H1 (cell line): Measurements from ENCODE around the gene ADGRL3.
A peak's percentile ranks its signal among the peaks of the same experiment; 100 is the strongest.

Experiments used
- CEBPB ChIP-seq: IDR thresholded peaks from 2 replicates; pipeline ENCODE4 v1.6.1; 2012; ENCODE audit warnings: low read depth, low read length
- EGR1 ChIP-seq: IDR thresholded peaks from 2 replicates; pipeline ENCODE4 v1.6.1; 2011; ENCODE audit warnings: low read depth, low read length, borderline replicate concordance
- EP300 ChIP-seq, 2 experiments: IDR thresholded peaks; 1 replicate in 1 of 2; 2 replicates in 1 of 2; pipeline ENCODE4 v1.6.1; 2011 to 2012; ENCODE audit warnings: low read depth in 2 of 2, low read length in 2 of 2, mild to moderate bottlenecking in 2 of 2, borderline replicate concordance in 1 of 2, inconsistent platforms in 1 of 2, moderate library complexity in 1 of 2
- GABPA ChIP-seq: IDR thresholded peaks from 2 replicates; pipeline ENCODE4 v1.6.1; 2011; ENCODE audit warnings: mild to moderate bottlenecking, low read length, moderate library complexity, borderline replicate concordance; ENCODE audit not compliant: insufficient read depth
- HDAC2 ChIP-seq, 2 experiments: fragments of 300-600 bp in 1 of 2; sonication (generic) in 1 of 2; IDR thresholded peaks; 2 replicates each; pipeline ENCODE4 v1.6.1; 2011 to 2012; ENCODE audit warnings: low read depth in 2 of 2, low read length in 2 of 2, mild to moderate bottlenecking in 2 of 2, moderate library complexity in 2 of 2, borderline replicate concordance in 1 of 2, inconsistent platforms in 1 of 2
- JUN ChIP-seq: IDR thresholded peaks from 2 replicates; pipeline ENCODE4 v1.6.1; 2011; ENCODE audit warnings: low read depth, mild to moderate bottlenecking, improper control_type of control experiment, low read length
- JUND ChIP-seq: IDR thresholded peaks from 2 replicates; pipeline ENCODE4 v1.6.1; 2011; ENCODE audit warnings: mild to moderate bottlenecking, improper control_type of control experiment, low read length
- MAFK ChIP-seq: IDR thresholded peaks from 2 replicates; pipeline ENCODE4 v1.6.1; 2012; ENCODE audit warnings: low read depth, mild to moderate bottlenecking, improper control_type of control experiment, low read length
- POLR2A ChIP-seq, 2 experiments: IDR thresholded peaks; 1 replicate in 1 of 2; 2 replicates in 1 of 2; pipeline ENCODE4 v1.6.1; 2011; ENCODE audit warnings: low read depth in 2 of 2, low read length in 2 of 2, mild to moderate bottlenecking in 2 of 2; ENCODE audit errors: control extremely low read depth in 1 of 2
- POLR2AphosphoS5 ChIP-seq: IDR thresholded peaks from 2 replicates; pipeline ENCODE4 v1.6.1; 2011; ENCODE audit warnings: low read depth, low read length
- SIN3A ChIP-seq, 2 experiments: IDR thresholded peaks in 1 of 2; conservative IDR thresholded peaks in 1 of 2; 2 replicates each; pipeline ENCODE4 v1.6.1; 2011 to 2012; ENCODE audit warnings: low read length in 2 of 2, improper control_type of control experiment in 1 of 2, low read depth in 1 of 2, mild to moderate bottlenecking in 1 of 2
- SIRT6 ChIP-seq: IDR thresholded peaks from one replicate; pipeline ENCODE4 v1.7.1; 2012; ENCODE audit warnings: low read length, inconsistent platforms
- TF ChIP-seq, protein P1 (sequence below), 3 experiments: IDR thresholded peaks; 1 replicate in 2 of 3; 2 replicates in 1 of 3; pipeline versions ENCODE4 v1.5.1 to v1.6.1; 2011; ENCODE audit warnings: low read length in 3 of 3, mild to moderate bottlenecking in 3 of 3, inconsistent platforms in 2 of 3, low read depth in 1 of 3, moderate library complexity in 1 of 3; ENCODE audit not compliant: insufficient read depth in 1 of 3; ENCODE audit errors: control extremely low read depth in 1 of 3
- TF ChIP-seq, protein P2 (sequence below): IDR thresholded peaks from 2 replicates; pipeline ENCODE4 v1.6.1; 2012; ENCODE audit warnings: inconsistent platforms

DNA sequence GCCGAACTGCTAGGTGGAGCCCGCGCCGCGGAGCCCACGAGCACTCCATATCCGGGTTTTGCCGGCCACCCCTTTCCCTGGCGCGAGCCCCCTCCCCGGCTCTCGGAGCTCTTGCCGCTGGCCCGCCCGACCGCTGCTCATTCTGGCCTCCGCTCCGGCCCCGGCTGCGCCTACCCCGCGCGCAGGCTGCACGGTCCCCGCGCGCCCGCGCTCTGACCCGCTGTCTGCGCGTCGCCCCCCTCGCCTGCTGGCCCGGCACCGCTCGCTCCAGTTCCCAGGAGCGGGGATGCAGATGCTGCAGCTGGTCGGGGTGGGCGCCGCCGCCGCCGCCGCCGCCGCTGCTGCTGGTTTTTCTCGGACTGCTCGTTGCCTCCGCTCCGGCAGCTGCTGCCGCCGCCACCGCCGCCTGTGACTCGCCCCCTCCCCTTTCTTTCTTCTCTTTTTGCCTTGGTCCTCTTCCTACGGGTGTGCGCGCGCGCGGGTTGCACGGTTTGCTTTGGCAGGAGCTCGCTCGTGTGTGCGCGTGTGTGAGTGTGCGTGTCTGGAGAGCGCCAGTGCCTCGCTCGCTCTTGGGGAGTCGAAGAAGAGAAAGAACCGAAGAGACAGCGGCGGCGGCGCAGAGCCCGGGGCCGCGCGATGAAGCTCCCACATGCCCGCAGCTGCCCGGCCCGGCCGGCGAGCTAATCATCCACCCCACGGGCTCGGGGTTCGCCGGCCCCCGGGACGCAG, at the start of gene ADGRL3:
- no peak for TF ChIP-seq MAFK
- no peak for TF ChIP-seq SIN3A (conservative IDR thresholded peaks at IDR 0.05 in 1 of 2, IDR thresholded peaks at IDR 0.05 in 1 of 2; ENCODE audit: low read depth in 1 of 2, low read length in 2 of 2)
- TF ChIP-seq EGR1, result peak; percentile 74
- TF ChIP-seq, protein P1, sequence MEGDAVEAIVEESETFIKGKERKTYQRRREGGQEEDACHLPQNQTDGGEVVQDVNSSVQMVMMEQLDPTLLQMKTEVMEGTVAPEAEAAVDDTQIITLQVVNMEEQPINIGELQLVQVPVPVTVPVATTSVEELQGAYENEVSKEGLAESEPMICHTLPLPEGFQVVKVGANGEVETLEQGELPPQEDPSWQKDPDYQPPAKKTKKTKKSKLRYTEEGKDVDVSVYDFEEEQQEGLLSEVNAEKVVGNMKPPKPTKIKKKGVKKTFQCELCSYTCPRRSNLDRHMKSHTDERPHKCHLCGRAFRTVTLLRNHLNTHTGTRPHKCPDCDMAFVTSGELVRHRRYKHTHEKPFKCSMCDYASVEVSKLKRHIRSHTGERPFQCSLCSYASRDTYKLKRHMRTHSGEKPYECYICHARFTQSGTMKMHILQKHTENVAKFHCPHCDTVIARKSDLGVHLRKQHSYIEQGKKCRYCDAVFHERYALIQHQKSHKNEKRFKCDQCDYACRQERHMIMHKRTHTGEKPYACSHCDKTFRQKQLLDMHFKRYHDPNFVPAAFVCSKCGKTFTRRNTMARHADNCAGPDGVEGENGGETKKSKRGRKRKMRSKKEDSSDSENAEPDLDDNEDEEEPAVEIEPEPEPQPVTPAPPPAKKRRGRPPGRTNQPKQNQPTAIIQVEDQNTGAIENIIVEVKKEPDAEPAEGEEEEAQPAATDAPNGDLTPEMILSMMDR (IDR thresholded peaks at IDR 0.05; ENCODE audit: control extremely low read depth in 1 of 3, insufficient read depth in 1 of 3, low read depth in 1 of 3, low read length in 3 of 3), result no peak
- no peak for TF ChIP-seq JUN
- TF ChIP-seq JUND, result no peak
- no peak for TF ChIP-seq CEBPB
- TF ChIP-seq, protein P2, sequence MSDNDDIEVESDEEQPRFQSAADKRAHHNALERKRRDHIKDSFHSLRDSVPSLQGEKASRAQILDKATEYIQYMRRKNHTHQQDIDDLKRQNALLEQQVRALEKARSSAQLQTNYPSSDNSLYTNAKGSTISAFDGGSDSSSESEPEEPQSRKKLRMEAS, result peak; percentile 27; the same call in 1 of the 2 replicates
- TF ChIP-seq POLR2A (IDR thresholded peaks at IDR 0.05; ENCODE audit: control extremely low read depth in 1 of 2, low read depth in 2 of 2, low read length in 2 of 2), result peak; percentile 33 to 65
- TF ChIP-seq HDAC2 (IDR thresholded peaks at IDR 0.05; ENCODE audit: borderline replicate concordance in 1 of 2, low read depth in 2 of 2, low read length in 2 of 2), result peak; percentile 78 to 88; a peak in 2 of 4 replicates
- TF ChIP-seq POLR2AphosphoS5, result no peak
- no peak for TF ChIP-seq SIRT6
- TF ChIP-seq GABPA, result 0 out of 2 replicates have a peak, but pooled peaks have one; percentile 20
- TF ChIP-seq EP300 (IDR thresholded peaks at IDR 0.05; ENCODE audit: borderline replicate concordance in 1 of 2, low read depth in 2 of 2, low read length in 2 of 2), result peak in 1 of 2 experiments; percentile 3; a peak in 1 of 3 replicates
